ENCODE measurements around the gene UGT1A4.
"Not testable (repeated sequence)": the region's sequence is repeated elsewhere in the genome, so short reads cannot be mapped to it uniquely, and the experiment has no call there.

UGT1A4 gene

DNA sequence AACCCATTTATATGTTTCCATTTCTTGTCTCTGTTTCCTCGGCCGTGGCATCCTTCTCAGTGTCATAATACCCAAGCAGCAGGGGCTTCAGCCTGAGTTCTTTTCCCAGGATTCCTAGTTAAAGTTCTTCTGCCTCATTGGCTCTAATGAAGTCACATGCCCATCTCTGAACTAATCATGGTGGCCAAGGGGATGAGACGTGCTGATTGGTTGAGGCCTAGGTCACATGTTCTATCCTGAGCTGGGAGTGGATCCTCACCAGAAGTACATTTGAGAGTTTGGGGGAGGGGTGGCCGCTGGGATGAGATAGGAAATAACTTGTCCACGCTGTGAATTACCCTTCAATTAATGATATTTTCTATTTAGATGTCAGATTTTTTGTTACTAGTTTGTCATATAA lies 9.6 kb upstream of the UGT1A4 start:
- no peak for DNase-seq (ENCODE audit: extremely low read depth, low read depth)
- TF ChIP-seq, protein P1, sequence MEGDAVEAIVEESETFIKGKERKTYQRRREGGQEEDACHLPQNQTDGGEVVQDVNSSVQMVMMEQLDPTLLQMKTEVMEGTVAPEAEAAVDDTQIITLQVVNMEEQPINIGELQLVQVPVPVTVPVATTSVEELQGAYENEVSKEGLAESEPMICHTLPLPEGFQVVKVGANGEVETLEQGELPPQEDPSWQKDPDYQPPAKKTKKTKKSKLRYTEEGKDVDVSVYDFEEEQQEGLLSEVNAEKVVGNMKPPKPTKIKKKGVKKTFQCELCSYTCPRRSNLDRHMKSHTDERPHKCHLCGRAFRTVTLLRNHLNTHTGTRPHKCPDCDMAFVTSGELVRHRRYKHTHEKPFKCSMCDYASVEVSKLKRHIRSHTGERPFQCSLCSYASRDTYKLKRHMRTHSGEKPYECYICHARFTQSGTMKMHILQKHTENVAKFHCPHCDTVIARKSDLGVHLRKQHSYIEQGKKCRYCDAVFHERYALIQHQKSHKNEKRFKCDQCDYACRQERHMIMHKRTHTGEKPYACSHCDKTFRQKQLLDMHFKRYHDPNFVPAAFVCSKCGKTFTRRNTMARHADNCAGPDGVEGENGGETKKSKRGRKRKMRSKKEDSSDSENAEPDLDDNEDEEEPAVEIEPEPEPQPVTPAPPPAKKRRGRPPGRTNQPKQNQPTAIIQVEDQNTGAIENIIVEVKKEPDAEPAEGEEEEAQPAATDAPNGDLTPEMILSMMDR (IDR thresholded peaks at IDR 0.05; ENCODE audit: low read depth, low read length): no peak

DNA sequence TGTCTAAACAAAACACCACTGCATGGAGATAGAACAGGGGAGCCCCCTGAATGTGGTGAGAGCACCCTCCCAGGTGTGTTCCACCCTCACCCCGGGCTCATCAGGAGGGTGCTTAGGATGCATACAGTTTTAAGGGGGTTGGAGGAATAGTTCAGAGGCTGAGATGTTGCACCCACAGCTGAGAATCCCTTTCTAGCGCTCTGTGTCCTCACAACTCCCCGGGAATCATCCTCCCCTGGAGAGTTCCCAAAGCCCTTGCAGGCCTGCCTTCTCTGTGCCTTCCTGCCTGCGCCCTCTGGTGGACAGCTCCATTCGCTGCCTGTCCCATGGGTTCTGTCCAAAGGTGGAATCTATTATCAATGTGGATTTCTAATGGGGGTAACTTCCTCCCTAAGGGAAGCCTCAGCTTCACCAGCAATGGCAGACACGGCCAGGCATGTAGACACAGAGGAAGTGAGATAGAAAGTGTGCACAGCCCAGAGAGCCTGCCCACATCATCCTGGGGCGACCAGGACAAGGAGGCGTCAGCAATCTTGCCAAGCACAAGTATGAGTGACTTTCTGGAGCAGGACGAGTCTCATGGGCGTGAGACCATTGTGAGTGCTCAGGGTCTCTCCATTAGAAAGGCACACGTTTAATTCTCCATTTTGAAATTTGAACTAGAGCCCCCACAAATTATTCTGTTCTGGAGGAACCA lies 7.1 kb upstream of the UGT1A4 start:
- TF ChIP-seq, protein P1 (IDR thresholded peaks at IDR 0.05; ENCODE audit: low read depth, low read length): peak; percentile 95

GRCh38 chr2:233712611-233713261 lies 5.8 kb upstream of the UGT1A4 start, which contains the start of gene UGT1A5:
TSS of gene UGT1A5 (plus strand) at chr2:233712907. CDS start at chr2:233712992, 85 bp downstream.
- TF ChIP-seq, protein P1 (IDR thresholded peaks at IDR 0.05; ENCODE audit: low read depth, low read length): no peak
- DNase-seq (ENCODE audit: extremely low read depth, low read depth): no peak

More for the DNA sequence above, 7.1 kb upstream of the UGT1A4 start:
- DNase-seq (ENCODE audit: extremely low read depth, low read depth): peak; percentile 38

DNA sequence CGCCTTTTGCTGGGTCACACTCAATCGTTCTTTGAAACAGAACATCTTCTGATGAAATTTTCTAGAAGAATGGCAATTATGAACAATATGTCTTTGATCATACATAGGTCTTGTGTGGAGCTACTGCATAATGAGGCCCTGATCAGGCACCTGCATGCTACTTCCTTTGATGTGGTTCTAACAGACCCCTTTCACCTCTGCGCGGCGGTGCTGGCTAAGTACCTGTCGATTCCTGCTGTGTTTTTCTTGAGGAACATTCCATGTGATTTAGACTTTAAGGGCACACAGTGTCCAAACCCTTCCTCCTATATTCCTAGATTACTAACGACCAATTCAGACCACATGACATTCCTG lies 5.3 kb upstream of the UGT1A4 start:
- TF ChIP-seq, protein P1 (IDR thresholded peaks at IDR 0.05; ENCODE audit: low read depth, low read length): no peak
- no peak for DNase-seq (ENCODE audit: extremely low read depth, low read depth)

DNA sequence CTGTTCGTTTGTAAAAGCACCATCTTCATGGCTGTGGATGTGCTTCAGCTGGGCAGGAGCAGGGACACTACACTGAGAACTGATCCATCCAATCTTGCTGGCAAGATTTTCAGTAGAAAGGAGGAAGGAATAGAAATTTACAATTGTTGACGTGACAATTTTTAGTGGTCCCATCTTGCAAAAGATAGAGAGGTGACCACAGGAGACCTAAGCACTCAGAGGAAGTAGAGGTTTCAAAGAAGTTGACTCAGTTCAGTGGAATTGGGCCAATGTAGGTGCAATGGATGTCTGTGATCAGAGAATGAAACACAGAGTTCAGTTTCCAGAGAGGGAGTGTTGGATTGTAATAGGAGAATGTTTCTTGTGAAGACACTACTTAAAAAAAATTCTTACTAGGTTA lies 4.4 kb upstream of the UGT1A4 start:
- DNase-seq (ENCODE audit: extremely low read depth, low read depth): no peak
- TF ChIP-seq, protein P1 (IDR thresholded peaks at IDR 0.05; ENCODE audit: low read depth, low read length): no peak

GRCh38 chr2:233728723-233729301 lies 10.3 kb downstream of the UGT1A4 start, which contains the start of gene UGT1A3:
TSS of gene UGT1A3 (plus strand) at chr2:233729042. CDS start at chr2:233729127, 85 bp downstream.
- no peak for DNase-seq (ENCODE audit: extremely low read depth, low read depth)
- TF ChIP-seq, protein P1 (IDR thresholded peaks at IDR 0.05; ENCODE audit: low read depth, low read length): no peak

- not testable (repeated sequence) for DNase-seq (ENCODE audit: extremely low read depth, low read depth)
These were observed 18.5 kb downstream of the UGT1A4 start for GRCh38 chr2:233736868-233737653.

Data from AG09319 (cell line).